ENCODE data around the gene PTPRK.
A peak's percentile ranks its signal among the peaks of the same experiment; 100 is the strongest.

Gene PTPRK

GRCh38 chr6:128063850-128064539 is 456.4 kb downstream of the PTPRK start:
- ATAC-seq: no peak

DNA sequence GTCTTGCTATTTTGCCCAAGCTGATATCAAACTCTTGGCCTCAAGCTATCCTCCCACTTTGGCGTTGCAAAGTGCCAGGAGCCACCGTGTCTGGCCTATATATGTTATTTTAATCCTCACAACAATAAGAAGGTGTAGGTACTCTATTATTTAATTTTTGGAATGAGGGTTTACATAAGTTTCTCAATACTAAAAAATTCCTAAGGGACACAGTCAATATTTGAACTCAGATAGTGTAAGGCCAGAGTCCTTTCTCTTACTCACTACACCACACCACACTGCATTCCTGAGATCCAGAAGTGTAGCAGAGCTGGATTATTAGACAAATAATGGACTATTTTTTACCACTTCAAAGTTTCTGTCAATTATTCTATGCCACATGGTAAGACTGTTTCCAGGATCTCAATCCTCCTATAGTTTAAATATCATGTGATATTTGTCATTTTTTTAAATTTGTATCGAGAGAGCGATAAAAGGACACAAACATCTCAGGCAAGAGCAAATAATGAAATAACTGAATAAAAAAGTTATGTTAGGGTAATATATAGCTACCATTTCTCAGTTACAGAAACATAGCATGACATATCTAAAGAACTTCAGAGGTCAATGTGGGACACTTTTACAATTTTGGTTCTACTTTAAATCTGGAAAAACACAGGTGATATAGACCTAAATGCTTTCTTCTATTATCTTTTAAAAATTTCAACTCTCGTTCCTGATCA is 457.4 kb downstream of the PTPRK start:
- no peak for ATAC-seq

GRCh38 chr6:128057946-128058345 is 462.5 kb downstream of the PTPRK start:
- no peak for ATAC-seq

DNA sequence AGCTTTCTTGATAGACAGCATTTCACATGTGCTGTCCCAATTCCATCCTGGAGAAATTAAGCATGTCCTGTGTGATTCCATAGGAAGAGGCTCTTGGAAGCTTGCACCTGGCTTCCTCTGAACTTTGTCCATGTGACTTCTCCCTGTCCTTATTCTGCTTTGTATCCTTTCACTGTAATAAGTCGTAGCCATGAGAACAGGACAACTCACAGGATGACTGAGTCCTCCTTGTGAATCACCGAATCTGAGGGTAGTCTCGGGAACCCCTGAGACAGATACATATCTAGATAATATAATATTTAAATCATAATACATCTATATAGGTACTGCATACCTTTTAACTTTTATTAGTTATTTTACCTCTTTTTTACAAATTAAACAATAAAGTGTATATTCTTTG is 462.9 kb downstream of the PTPRK start:
- ATAC-seq: no peak

DNA sequence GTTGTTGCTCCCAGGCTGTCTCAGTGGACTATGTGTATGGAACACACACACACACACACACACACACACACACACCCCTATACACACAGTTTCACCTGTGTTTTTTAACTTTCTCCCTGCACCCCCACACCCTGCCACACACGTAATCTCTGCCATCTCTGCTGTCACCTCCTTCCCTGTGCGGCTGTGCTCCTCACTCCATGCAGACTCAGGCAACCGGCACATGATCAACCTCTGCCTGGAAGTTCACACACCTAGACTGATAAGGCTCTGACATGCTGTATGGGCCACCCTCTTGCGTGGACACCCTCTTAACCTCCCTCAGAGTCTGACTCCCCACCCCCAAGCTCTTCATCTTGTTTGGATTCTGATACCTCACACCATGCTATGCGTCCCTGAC is 467.3 kb downstream of the PTPRK start:
- peak in 1 of 2 donors; percentile 32 for ATAC-seq

- ATAC-seq: no peak
Observed at GRCh38 chr6:128047989-128048388, 472.4 kb downstream of the PTPRK start.

DNA sequence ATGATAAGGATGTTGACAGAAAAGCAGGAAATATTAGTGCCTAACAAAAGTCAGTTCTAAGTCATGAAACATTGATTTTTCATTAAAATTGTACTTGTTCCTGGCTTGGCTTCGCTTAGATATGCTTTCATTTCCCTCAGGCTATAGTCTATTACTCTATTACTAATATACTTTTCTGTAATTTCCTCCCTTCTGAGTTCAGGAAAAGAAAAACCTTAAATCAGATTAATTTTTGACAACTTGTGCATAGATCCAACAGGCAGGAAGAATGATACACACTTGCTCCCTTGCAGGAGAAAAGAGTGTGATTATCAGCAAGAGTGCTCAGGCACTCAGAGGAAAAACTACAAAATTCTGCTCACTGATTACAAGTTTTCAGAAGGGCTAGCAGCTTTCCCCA is 474.4 kb downstream of the PTPRK start:
- ATAC-seq: no peak

DNA sequence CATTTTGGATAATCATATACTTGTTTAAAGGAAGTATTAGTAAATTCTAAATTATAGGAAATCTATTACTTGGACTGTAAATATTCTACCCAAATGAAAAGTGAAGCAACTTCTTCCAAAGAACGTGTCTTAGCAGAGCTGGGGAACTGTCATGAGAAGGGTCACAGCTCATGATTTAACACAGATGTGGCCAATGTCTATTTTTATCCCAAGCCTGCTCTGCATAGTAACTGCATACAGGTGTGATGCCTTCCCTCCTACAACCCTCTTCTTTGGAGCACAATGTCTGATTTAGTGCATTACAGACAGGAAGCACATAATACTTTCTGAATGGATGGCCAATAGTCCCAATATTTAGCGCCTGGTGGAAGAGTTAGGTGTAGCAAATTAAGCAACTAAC is 480.9 kb downstream of the PTPRK start:
- no peak for ATAC-seq

GRCh38 chr6:128036808-128037570 is 483.4 kb downstream of the PTPRK start:
- no peak for ATAC-seq

DNA sequence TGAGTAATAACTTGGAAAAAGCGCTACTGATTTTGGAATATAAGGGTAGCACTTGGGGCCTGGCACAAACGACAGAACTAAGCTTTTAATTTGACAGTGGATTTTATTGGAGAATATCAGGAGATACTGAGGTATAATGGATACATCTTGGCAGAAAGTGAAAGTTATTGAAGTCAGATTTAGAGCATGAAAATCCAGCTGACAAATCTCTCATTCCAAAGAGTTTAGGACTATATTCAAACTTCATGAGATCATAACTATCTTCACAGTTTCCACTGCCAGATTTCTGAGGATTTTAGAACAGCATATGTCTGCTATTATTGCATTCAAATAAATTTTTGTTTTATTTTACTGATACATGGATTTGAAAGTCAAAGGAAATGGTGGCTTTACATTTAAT is 487.2 kb downstream of the PTPRK start:
- ATAC-seq: no peak

GRCh38 chr6:128032042-128032441 is 488.4 kb downstream of the PTPRK start:
- ATAC-seq: no peak

GRCh38 chr6:128029826-128030225 is 490.6 kb downstream of the PTPRK start:
- ATAC-seq: no peak

DNA sequence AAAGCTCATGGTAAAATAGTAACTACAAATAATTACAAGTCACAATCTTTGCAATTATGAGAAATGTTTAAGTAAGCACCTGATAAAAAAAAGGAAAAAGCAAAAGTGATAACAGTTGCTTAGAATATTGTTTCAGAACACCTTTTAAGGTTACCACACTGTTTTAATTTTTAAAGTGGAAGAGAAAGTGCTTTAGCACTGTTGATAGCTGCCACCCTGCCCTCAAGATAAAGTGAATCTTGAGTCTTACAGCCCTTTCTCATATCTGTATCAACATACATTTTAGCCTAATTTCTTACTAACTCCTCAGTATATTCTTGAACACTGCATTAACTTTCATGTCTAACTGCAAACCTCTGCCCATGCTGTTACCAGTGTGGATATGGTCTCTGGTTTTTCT is 492.2 kb downstream of the PTPRK start:
- ATAC-seq: no peak

- no peak for ATAC-seq
Observed at GRCh38 chr6:128025478-128025877, 494.9 kb downstream of the PTPRK start.

- ATAC-seq: no peak
Observed at GRCh38 chr6:128024969-128025368, 495.4 kb downstream of the PTPRK start.

DNA sequence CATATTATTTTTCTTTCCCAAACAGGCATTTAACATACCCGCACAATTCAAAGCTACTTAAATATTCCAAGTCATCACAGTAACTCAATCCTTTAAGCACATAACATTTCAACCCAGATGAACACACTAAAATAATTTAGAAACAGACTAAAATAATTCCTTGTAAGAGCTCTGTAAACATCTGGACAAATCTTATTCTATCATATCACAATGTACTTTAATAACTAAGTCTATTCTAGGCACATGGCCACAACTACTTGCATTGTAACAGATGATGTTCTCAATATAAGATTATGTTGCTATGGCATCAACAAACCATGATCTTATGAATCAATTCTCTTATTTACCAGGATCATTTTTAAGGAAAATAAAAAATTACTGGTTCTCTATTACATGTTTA is 496.4 kb downstream of the PTPRK start:
- no peak for ATAC-seq

GRCh38 chr6:128018821-128019220 is 501.6 kb downstream of the PTPRK start:
- no peak for ATAC-seq

DNA sequence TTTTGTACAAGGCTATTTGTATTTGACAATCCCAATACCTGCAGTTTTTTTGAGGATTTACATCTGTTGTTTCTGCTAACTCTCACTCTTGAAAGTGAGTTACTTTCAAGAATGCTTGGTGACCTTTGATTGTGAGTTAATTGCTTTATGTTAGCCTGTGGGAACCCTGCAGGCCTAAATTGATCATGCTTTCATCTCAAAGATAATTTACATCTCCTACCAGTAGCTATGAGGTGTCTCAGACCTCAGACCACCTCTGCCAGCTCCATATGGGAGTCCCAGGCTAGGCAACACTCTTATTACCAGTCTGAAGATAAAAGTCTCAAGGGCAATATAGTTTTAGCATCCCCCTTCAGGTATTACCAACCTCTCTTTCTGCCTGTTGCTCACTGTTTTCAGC is 503.1 kb downstream of the PTPRK start:
- ATAC-seq: no peak

- ATAC-seq: no peak
Observed at GRCh38 chr6:128007658-128008057, 512.7 kb downstream of the PTPRK start.

DNA sequence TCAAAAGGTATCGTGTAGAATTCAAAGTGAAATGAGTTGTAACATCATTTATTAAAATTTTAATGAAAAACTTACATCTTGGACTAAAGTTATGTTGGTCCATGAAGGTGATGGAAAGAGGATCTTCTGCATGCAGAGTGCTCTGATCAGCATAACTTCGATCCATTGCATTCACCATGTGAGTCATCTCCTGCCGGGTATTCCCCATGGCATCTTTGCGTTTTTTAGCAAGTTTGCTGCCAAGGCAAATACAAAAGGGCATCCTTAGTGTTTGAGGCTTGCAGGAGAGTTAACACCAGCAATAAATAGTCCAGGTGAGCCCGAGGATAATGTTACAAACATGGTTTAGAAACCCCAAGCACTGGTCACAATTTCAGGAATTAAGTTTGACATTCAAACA is 515.4 kb downstream of the PTPRK start:
- ATAC-seq: no peak

DNA sequence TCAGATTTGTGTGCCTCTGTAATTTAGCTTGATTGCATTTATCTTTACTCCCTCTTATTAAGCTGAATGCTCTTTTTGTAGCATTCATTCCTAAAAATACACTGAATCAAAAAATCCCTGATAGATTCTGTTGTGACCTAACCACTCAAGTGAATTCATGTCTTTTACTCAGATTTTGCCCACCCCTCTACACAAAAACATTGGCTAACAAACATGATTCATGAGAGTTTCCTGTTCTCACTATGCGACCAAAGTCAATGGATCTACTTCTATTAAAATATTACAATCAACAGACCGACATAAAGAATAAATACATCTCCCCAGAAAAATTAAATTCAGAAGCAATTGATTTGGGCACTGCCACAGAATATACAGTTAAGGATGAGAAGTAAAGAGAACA is 520.0 kb downstream of the PTPRK start:
- no peak for ATAC-seq

DNA sequence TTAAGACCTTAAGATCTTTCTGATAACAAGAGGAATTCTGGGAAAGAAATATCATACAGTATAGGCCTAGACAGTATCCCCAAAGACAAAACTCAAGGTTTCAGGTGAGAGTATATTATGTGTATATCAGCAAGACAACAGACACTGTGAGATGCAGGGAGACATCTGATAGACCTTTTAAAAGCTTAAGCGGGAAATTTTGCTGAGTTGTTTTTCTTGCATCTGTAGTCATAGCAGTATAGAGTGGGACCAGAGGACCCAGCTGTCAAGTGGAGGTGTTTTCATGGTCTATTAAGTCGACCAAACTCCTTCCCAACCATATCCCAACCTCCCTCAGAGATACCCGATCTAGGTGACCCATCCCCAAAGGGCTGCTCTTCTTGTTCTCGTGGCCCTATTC is 521.4 kb downstream of the PTPRK start:
- ATAC-seq: no peak

DNA sequence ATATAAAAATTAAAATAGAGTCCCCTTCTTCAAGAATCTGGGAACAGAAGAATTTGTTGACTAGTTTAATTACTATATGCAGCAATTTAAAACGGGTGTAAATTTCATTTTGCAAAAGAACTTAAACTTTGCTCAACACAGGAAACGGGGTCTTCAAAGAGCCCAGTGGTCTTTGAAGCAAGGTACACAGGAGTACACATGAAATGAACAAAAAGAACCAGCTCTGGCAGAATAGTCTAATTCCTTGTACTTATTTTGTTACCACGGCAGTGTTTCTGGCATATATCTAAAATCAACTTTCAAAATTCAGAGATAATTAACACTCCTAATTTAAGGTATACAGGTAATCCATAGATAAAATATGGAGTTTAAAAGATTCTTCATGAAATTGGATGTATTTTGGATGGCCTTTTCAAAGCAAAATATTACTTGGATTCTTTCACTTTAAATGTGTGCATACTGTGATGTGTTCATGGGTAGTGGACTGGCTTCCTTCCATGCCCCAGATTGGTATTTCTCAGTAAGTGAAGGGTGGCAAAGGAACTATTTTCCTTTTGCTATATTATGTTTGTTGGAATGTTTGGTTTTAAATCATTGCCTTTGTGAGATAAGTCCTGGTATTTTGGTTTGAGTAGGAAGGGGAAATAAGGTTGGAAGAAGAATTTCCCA is 522.8 kb downstream of the PTPRK start:
- no peak for ATAC-seq
